ENCODE results near the gene SPATC1L. TPM values are rescaled to one million over a fixed set of nuclear protein-coding genes. Genes with fewer than 3 reads are reported as not detected.

Gene SPATC1L
- total and polyA plus RNA-seq, 2 donors (not counting 3 experiments of a cell fraction or from before 2014, with no cell fraction given): 11.5 to 15.3 TPM

- Histone ChIP-seq H2AFZ (ENCODE audit: low read depth, low read length) (no peak overlapping the region), H3K9ac (replicated peaks; ENCODE audit: extremely low read depth, insufficient read depth, low read length) (no peak overlapping the region), H3K79me2 (ENCODE audit: control insufficient read depth, insufficient read depth, low read length) (no peaks in the 10 kb centered on the region), H3K4me2 (ENCODE audit: insufficient read depth, low read length) (no peak overlapping the region), H3K27ac (ENCODE audit: insufficient read depth, low read depth, low read length) (no peak overlapping the region), H3K4me3 (replicated peaks in 1 of 3; ENCODE audit: insufficient read depth in 1 of 3, low read depth in 1 of 3, low read length in 3 of 3) (no peak overlapping the region), H3K4me1 (ENCODE audit: control insufficient read depth, extremely low read depth, insufficient read depth, low read length) (peaks cover 3% of the 10 kb centered on the region), H3K27me3 (ENCODE audit: control insufficient read depth in 2 of 2, insufficient read depth in 2 of 2, low read length in 2 of 2) (peaks cover 0 to 4% of the 10 kb centered on the region in 2 experiments), H3K9me3 (replicated peaks; ENCODE audit: control insufficient read depth, insufficient read depth, low read length) (no peaks in the 10 kb centered on the region), H4K20me1 (replicated peaks; ENCODE audit: control insufficient read depth, extremely low read depth, insufficient read depth, low read length) (no peaks in the 10 kb centered on the region), H3K36me3 (ENCODE audit: control insufficient read depth in 2 of 2, extremely low read depth in 1 of 2, insufficient read depth in 2 of 2, low read length in 2 of 2) (no peaks in the 10 kb centered on the region), H3K9me1 (replicated peaks; ENCODE audit: control insufficient read depth, extremely low read depth, insufficient read depth, low read length) (no peaks in the 10 kb centered on the region)
- TF ChIP-seq MAX (IDR thresholded peaks at IDR 0.05; ENCODE audit: insufficient read depth, insufficient read length): no peak
- no peak for TF ChIP-seq POLR2A (IDR thresholded peaks at IDR 0.05; ENCODE audit: low read depth, low read length)
- TF ChIP-seq POLR2AphosphoS5 (IDR thresholded peaks at IDR 0.05; ENCODE audit: insufficient read depth, low read depth, low read length): no peak
- TF ChIP-seq FOS (IDR thresholded peaks at IDR 0.05; ENCODE audit: borderline replicate concordance, insufficient read depth, low read length): no peak
- TF ChIP-seq EZH2 (IDR thresholded peaks at IDR 0.05; ENCODE audit: borderline replicate concordance, low read depth, low read length, severe bottlenecking): no peak
- no peak for TF ChIP-seq CTCF (IDR thresholded peaks at IDR 0.05; ENCODE audit: extremely low read depth in 1 of 2, insufficient read depth in 1 of 2, low read depth in 1 of 2, low read length in 2 of 2)
- TF ChIP-seq MYC (IDR thresholded peaks at IDR 0.05; ENCODE audit: low read depth, low read length): no peak
- no peak for TF ChIP-seq JUN (IDR thresholded peaks at IDR 0.05; ENCODE audit: borderline replicate concordance, insufficient read depth, insufficient read length, low read depth)
- TF ChIP-seq GATA2 (IDR thresholded peaks at IDR 0.05; ENCODE audit: insufficient read depth, insufficient read length, low read depth, low read length): no peak
- CTCF ChIA-PET: interaction anchor here (0.6 to 3.6 kb wide), 51 partner anchors 11 to 497 kb away, joined by 3 to 78 read pairs (median 4); partner anchors contain the start of genes C21orf58, LSS, MCM3AP and YBEY
- FAIRE-seq (no peak), DNase-seq (ENCODE audit: low read depth, low spot score) (no peak)
- POLR2A ChIA-PET: no interaction called here
- dilution Hi-C loops (cut with MboI; ENCODE audit: extremely low pct_ligation_motif_present, low sequenced_read_pairs) (no loop called here), intact Hi-C loops (cut with micrococcal nuclease) (loop anchor here (1.0 to 5.0 kb wide), 2 partner anchors 170 to 179 kb away; partner anchors contain the start of genes C21orf58 and PCNT)
- no TSS peak for BruUV-seq (replicated peaks)
Observed at GRCh38 chr21:46142582-46143473, 41.4 kb downstream of the SPATC1L start.
